Astrocyte of the spinal cord (primary cell): ENCODE measurements around the gene ZCCHC2.

Experiments
- DNase-seq: peaks from one replicate; pipeline ENCODE4 v3.0.0; 2011; ENCODE audit warnings: low read depth, low spot score
- H3K4me3 ChIP-seq: 2 replicates; pipeline ENCODE4 v1.5.1; 2011; ENCODE audit warnings: low read depth, mild to moderate bottlenecking, low read length, moderate library complexity
- CTCF ChIP-seq: IDR thresholded peaks from 2 replicates; pipeline ENCODE4 v1.5.1; 2012; ENCODE audit warnings: low read depth, mild to moderate bottlenecking, low read length, inconsistent platforms
- in situ Hi-C: cut with HindIII; loops from 2 replicates; pipeline ENCODE4 v1.10.0; 2017; ENCODE audit warnings: low sequenced_read_pairs

The ZCCHC2 gene

GRCh38 chr18:62509779-62510178, 13.0 kb upstream of the ZCCHC2 start:
- DNase-seq = no peak
- no peak for TF ChIP-seq CTCF
- no peak overlapping the region for H3K4me3 ChIP-seq
- in situ Hi-C loops = no loop called here

- DNase-seq = no peak
- H3K4me3 ChIP-seq = no peak overlapping the region
- no peak for TF ChIP-seq CTCF
- in situ Hi-C loops = no loop called here
Observed at GRCh38 chr18:62510789-62511188, 12.0 kb upstream of the ZCCHC2 start.

- DNase-seq = no peak
- in situ Hi-C loops = no loop called here
- no peak for TF ChIP-seq CTCF
- no peak overlapping the region for H3K4me3 ChIP-seq
Observed at GRCh38 chr18:62512532-62512931, 10.3 kb upstream of the ZCCHC2 start.

- in situ Hi-C loops = no loop called here
- no peak for TF ChIP-seq CTCF
- DNase-seq = no peak
- H3K4me3 ChIP-seq = no peak overlapping the region
Observed at GRCh38 chr18:62512996-62513395, 9.8 kb upstream of the ZCCHC2 start.

- TF ChIP-seq CTCF = no peak
- in situ Hi-C loops = no loop called here
- DNase-seq = no peak
- H3K4me3 ChIP-seq = no peak overlapping the region
Observed at GRCh38 chr18:62514570-62514969, 8.3 kb upstream of the ZCCHC2 start.

- H3K4me3 ChIP-seq = no peak overlapping the region
- DNase-seq = no peak
- TF ChIP-seq CTCF = no peak
- in situ Hi-C loops = no loop called here
Observed at GRCh38 chr18:62516242-62516641, 6.6 kb upstream of the ZCCHC2 start.
